GM18508 (cell line): ENCODE results near the gene TEX101.

Experiments used
- ATAC-seq: cut with Tn5 transposase; IDR thresholded peaks from one replicate; pipeline ENCODE4 v1.9.1; 2021; ENCODE audit warnings: moderate number of reproducible peaks; ENCODE audit not compliant: insufficient read depth, unreplicated experiment

TEX101 gene

DNA sequence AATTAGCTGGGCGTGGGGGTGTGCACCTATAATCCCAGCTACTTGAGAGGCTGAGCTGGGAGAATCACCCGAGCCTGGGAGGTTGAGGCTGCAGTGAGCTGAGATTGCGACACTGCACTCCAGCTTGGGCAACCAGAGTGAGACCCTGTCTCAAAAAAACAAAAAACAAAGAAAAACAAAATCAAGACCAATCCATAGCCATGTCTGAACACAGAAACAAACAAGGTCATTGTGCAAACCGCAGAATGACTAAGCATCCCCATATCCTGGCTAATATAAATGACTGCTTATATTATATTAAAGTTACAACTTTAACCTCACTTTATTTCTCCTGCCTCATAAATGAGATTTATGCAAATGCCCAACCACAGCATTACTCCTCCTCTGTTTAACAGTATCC, 53.0 kb downstream of the TEX101 start:
- ATAC-seq, result no peak
